ENCODE measurements around the gene PCDHGA2. TPM values are rescaled to one million over a fixed set of nuclear protein-coding genes. Genes with fewer than 3 reads are reported as not detected.

PCDHGA2 gene
- total RNA-seq, 2 experiments from 2014 or later: not detected

Other genes starting within 250 kb of the PCDHGA2 start
- gene PCDHB2, start 244.1 kb upstream of the PCDHGA2 start, total RNA-seq: under 1 TPM; 0.05 to 0.17 TPM
- gene PCDHB3, start 238.3 kb upstream of the PCDHGA2 start, total RNA-seq: not detected
- not detected for gene PCDHB4, start 216.9 kb upstream of the PCDHGA2 start, total RNA-seq
- not detected for gene PCDHB5, start 203.6 kb upstream of the PCDHGA2 start, total RNA-seq
- not detected for gene PCDHB6, start 188.7 kb upstream of the PCDHGA2 start, total RNA-seq
- gene PCDHB7, start 166.1 kb upstream of the PCDHGA2 start, total RNA-seq: not detected
- not detected for gene PCDHB8, start 161.0 kb upstream of the PCDHGA2 start, total RNA-seq
- not detected for gene PCDHB16, start 156.4 kb upstream of the PCDHGA2 start, total RNA-seq
- gene PCDHB9, start 151.6 kb upstream of the PCDHGA2 start, total RNA-seq: not detected
- not detected for gene PCDHB10, start 146.4 kb upstream of the PCDHGA2 start, total RNA-seq
- not detected for gene PCDHB11, start 139.1 kb upstream of the PCDHGA2 start, total RNA-seq
- not detected for gene PCDHB12, start 130.0 kb upstream of the PCDHGA2 start, total RNA-seq
- gene PCDHB13, start 124.8 kb upstream of the PCDHGA2 start, total RNA-seq: not detected
- not detected for gene PCDHB14, start 115.4 kb upstream of the PCDHGA2 start, total RNA-seq
- gene PCDHB15, start 93.4 kb upstream of the PCDHGA2 start, total RNA-seq: not detected
- 1 to 10 TPM in 1 of 2 experiments, under 1 TPM in 1; 0.45 to 1.1 TPM for gene SLC25A2, start 34.7 kb upstream of the PCDHGA2 start, total RNA-seq
- gene TAF7, start 18.0 kb upstream of the PCDHGA2 start, total RNA-seq: 10 to 100 TPM; 73.2 to 73.7 TPM
- not detected for gene PCDHGA1, start 8.2 kb upstream of the PCDHGA2 start, total RNA-seq
- not detected for gene PCDHGA3, start 5.1 kb downstream of the PCDHGA2 start, total RNA-seq
- gene PCDHGB1, start 11.3 kb downstream of the PCDHGA2 start, total RNA-seq: not detected
- under 1 TPM; 0.10 to 0.14 TPM for gene PCDHGA4, start 16.3 kb downstream of the PCDHGA2 start, total RNA-seq
- gene PCDHGB2, start 21.2 kb downstream of the PCDHGA2 start, total RNA-seq: under 1 TPM in 1 of 2 experiments, not detected in 1; 0.12 TPM
- not detected for gene PCDHGA5, start 25.4 kb downstream of the PCDHGA2 start, total RNA-seq
- under 1 TPM; 0.10 to 0.14 TPM for gene PCDHGB3, start 31.5 kb downstream of the PCDHGA2 start, total RNA-seq
- under 1 TPM; 0.10 to 0.12 TPM for gene PCDHGA6, start 35.1 kb downstream of the PCDHGA2 start, total RNA-seq
- not detected for gene PCDHGA7, start 44.0 kb downstream of the PCDHGA2 start, total RNA-seq
- gene PCDHGB4, start 48.9 kb downstream of the PCDHGA2 start, total RNA-seq: not detected
- gene PCDHGA8, start 53.9 kb downstream of the PCDHGA2 start, total RNA-seq: under 1 TPM in 1 of 2 experiments, not detected in 1; 0.05 TPM
- gene PCDHGB5, start 59.2 kb downstream of the PCDHGA2 start, total RNA-seq: under 1 TPM in 1 of 2 experiments, not detected in 1; 0.08 TPM
- under 1 TPM in 1 of 2 experiments, not detected in 1; 0.08 TPM for gene PCDHGA9, start 64.0 kb downstream of the PCDHGA2 start, total RNA-seq
- gene PCDHGB6, start 69.3 kb downstream of the PCDHGA2 start, total RNA-seq: under 1 TPM in 1 of 2 experiments, not detected in 1; 0.05 TPM
- under 1 TPM; 0.05 TPM for gene PCDHGA10, start 74.2 kb downstream of the PCDHGA2 start, total RNA-seq
- under 1 TPM in 1 of 2 experiments, not detected in 1; 0.08 TPM for gene PCDHGB7, start 78.9 kb downstream of the PCDHGA2 start, total RNA-seq
- gene PCDHGA11, start 82.3 kb downstream of the PCDHGA2 start, total RNA-seq: under 1 TPM in 1 of 2 experiments, not detected in 1; 0.05 TPM
- not detected for gene PCDHGA12, start 91.7 kb downstream of the PCDHGA2 start, total RNA-seq
- gene PCDHGC3, start 137.2 kb downstream of the PCDHGA2 start, total RNA-seq: not detected
- not detected for gene PCDHGC4, start 146.3 kb downstream of the PCDHGA2 start, total RNA-seq
- gene PCDHGC5, start 150.3 kb downstream of the PCDHGA2 start, total RNA-seq: not detected